ENCODE data around the gene ZACN. TPM values are rescaled to one million over a fixed set of nuclear protein-coding genes. Genes with fewer than 3 reads are reported as not detected.

ZACN gene
- total RNA-seq, 1 experiment from 2014 or later = 0.09 TPM

DNA sequence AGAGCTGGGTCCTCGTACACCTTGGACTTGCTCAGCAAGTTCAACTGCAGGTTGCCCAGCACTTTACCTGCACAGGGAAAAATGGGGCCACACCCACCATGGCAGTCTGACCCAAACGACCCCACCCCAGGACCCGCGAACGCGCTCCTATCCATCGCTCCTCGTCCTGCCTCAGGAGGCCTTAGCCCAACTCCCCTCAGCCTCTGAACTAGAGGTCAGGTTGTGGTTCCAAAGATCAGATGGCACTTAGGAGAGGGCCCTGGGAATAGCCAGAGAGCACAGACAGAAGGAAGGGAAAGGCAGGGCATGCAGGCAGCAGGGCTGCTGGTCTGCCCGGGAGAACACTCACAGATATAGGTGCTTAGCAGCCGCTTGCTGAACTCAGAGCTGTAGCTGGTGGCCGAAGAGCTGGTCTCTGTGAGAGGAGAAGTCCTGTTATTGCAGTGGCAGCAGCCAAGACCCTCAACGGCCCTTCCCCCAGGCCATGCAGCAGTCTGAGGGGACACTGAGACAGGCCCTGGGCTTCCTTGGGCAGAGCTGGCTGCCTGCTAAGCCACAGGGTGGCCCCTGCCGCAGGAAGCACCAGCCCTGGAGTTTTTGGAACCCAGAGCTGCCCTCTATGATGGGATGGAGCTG is 6.9 kb downstream of the ZACN start:
- Mint-ChIP-seq H3K27me3 (ENCODE audit: low read depth) (no peaks in the 10 kb centered on the region; the same call in 1 of the 2 replicates), H3K9me3 (no peaks in the 10 kb centered on the region), H3K27ac (peak overlapping the region in 1 of 3 experiments; percentile 77; a peak in 1 of 7 replicates), H3K4me1 (peaks cover 7 to 8% of the 10 kb centered on the region in 2 experiments), H3K4me3 (no peak overlapping the region), H3K36me3 (ENCODE audit: insufficient read depth in 1 of 3, low read depth in 3 of 3) (peaks cover 18 to 78% (median 64%) of the 10 kb centered on the region in 3 experiments; a peak in 6 of 7 replicates)
- Histone ChIP-seq H3K23me2 (ENCODE audit: insufficient read length, low read depth, low read length, poor library complexity, severe bottlenecking) (no peaks in the 10 kb centered on the region), H3K79me2 (ENCODE audit: insufficient read depth, low read length) (no peaks in the 10 kb centered on the region), H3K18ac (ENCODE audit: insufficient read length, low read depth, low read length) (no peak overlapping the region), H4K20me1 (ENCODE audit: control insufficient read depth, insufficient read depth, insufficient read length) (no peaks in the 10 kb centered on the region), H3K27ac (ENCODE audit: insufficient read length, low read depth, low read length) (no peak overlapping the region), H3K14ac (ENCODE audit: insufficient read depth, low read length) (no peak overlapping the region), H2BK20ac (ENCODE audit: low read depth, low read length, poor library complexity, severe bottlenecking) (no peak overlapping the region), H3K4me2 (ENCODE audit: insufficient read depth, insufficient read length, low read length) (no peak overlapping the region), H2BK5ac (ENCODE audit: insufficient read length, low read length) (no peak overlapping the region), H4K8ac (replicated peaks; ENCODE audit: insufficient read length, low read depth, low read length) (no peak overlapping the region), H3K56ac (ENCODE audit: insufficient read length, low read depth, low read length) (no peak overlapping the region), H3K79me1 (ENCODE audit: insufficient read depth, low read depth, low read length, poor library complexity, severe bottlenecking) (no peaks in the 10 kb centered on the region), H3T11ph (ENCODE audit: low read length) (no peak overlapping the region), H3K27me3 (ENCODE audit: insufficient read depth, low read length) (no peaks in the 10 kb centered on the region), H4K91ac (ENCODE audit: insufficient read length, low read depth, low read length) (no peak overlapping the region), H4K5ac (ENCODE audit: insufficient read length, low read depth, low read length) (no peak overlapping the region), H3K9ac (ENCODE audit: extremely low read depth, insufficient read length, low read length) (no peak overlapping the region), H3K4me1 (ENCODE audit: insufficient read depth, low read length) (no peaks in the 10 kb centered on the region), H2AFZ (ENCODE audit: low read length) (no peak overlapping the region), H3K4ac (ENCODE audit: low read depth, low read length) (no peak overlapping the region), H2BK15ac (ENCODE audit: low read depth, low read length) (no peak overlapping the region), H2AK5ac (ENCODE audit: insufficient read length, low read length) (no peak overlapping the region), H2BK120ac (ENCODE audit: low read depth, low read length, poor library complexity, severe bottlenecking) (no peak overlapping the region), H2BK12ac (ENCODE audit: insufficient read length, low read depth, low read length) (no peak overlapping the region), H3K23ac (ENCODE audit: insufficient read length, low read depth, low read length) (no peak overlapping the region), H3K9me3 (ENCODE audit: control insufficient read depth, low read depth, low read length) (no peaks in the 10 kb centered on the region)
- WGBS (ENCODE audit: extremely low coverage, insufficient read length, low lambda C conversion rate) = no CpG with 5 or more reads among the region's 13 CpGs
- TF ChIP-seq, protein P1, sequence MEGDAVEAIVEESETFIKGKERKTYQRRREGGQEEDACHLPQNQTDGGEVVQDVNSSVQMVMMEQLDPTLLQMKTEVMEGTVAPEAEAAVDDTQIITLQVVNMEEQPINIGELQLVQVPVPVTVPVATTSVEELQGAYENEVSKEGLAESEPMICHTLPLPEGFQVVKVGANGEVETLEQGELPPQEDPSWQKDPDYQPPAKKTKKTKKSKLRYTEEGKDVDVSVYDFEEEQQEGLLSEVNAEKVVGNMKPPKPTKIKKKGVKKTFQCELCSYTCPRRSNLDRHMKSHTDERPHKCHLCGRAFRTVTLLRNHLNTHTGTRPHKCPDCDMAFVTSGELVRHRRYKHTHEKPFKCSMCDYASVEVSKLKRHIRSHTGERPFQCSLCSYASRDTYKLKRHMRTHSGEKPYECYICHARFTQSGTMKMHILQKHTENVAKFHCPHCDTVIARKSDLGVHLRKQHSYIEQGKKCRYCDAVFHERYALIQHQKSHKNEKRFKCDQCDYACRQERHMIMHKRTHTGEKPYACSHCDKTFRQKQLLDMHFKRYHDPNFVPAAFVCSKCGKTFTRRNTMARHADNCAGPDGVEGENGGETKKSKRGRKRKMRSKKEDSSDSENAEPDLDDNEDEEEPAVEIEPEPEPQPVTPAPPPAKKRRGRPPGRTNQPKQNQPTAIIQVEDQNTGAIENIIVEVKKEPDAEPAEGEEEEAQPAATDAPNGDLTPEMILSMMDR (conservative IDR thresholded peaks at IDR 0.05) = no peak
- no peak for DNase-seq
